ENCODE data around the gene GSG1L.
A peak's percentile ranks its signal among the peaks of the same experiment; 100 is the strongest.

The GSG1L gene

DNA sequence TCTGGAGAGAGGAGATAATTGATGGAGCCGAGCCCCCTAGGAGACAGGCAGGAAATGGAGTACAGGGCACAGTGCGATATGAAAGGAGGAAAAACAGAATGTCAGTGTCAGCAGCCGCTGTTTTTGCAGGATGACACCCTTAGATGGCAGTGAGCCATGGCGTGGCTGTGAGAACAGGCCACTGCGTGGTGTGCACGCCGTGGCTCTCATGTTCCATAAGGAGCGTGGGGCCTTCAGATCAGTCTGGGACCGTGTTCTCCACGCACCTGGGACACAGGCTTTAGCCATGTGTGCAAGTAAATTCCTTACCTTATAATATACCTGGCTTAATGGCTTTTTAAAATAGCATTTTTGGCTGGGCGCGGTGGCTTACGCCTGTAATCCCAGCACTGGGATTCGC is 315.6 kb downstream of the GSG1L start:
- H3K4me1 ChIP-seq (ENCODE audit: control insufficient read depth, insufficient read depth, low read depth, low read length): peaks cover 8% of the 10 kb centered on the region
- peaks cover 6% of the 10 kb centered on the region for H3K79me1 ChIP-seq (replicated peaks; ENCODE audit: low read length, poor library complexity, severe bottlenecking)
- H2BK5ac ChIP-seq (ENCODE audit: low read depth, low read length, poor library complexity, severe bottlenecking): peak overlapping the region; percentile 15
- no peak overlapping the region for H2BK15ac ChIP-seq (ENCODE audit: low read depth, poor library complexity, severe bottlenecking)
- peak overlapping the region in 1 of 2 experiments; percentile 29 for H2BK12ac ChIP-seq (ENCODE audit: low read length in 2 of 2)
- no peaks in the 10 kb centered on the region for H3K9me3 ChIP-seq (ENCODE audit: control insufficient read depth, low read length)
- no peak overlapping the region for H3K27ac ChIP-seq (ENCODE audit: low read length, poor library complexity, severe bottlenecking)
- no peak overlapping the region for H3K23ac ChIP-seq (ENCODE audit: low read length in 2 of 2)
- H2AFZ ChIP-seq (ENCODE audit: low read depth, low read length): no peak overlapping the region
- no peak overlapping the region for H3K4me3 ChIP-seq (ENCODE audit: insufficient read depth in 1 of 2, low read depth in 1 of 2, low read length in 2 of 2)
- peaks cover 10 to 21% of the 10 kb centered on the region in 2 experiments for H3K36me3 ChIP-seq (ENCODE audit: control insufficient read depth in 1 of 2, insufficient read depth in 2 of 2, low read depth in 1 of 2, low read length in 2 of 2)
- H2BK120ac ChIP-seq (ENCODE audit: low read depth, low read length): no peak overlapping the region
- no peak overlapping the region for H3K9ac ChIP-seq (ENCODE audit: low read length)
- H3K4ac ChIP-seq (ENCODE audit: low read depth in 1 of 2, low read length in 2 of 2): no peak overlapping the region
- H3K18ac ChIP-seq (ENCODE audit: low read depth in 1 of 2, low read length in 2 of 2): no peak overlapping the region
- no peaks in the 10 kb centered on the region for H3K27me3 ChIP-seq (ENCODE audit: control insufficient read depth in 1 of 2, insufficient read depth in 1 of 2, low read length in 2 of 2)
- H2AK5ac ChIP-seq (ENCODE audit: low read length, severe bottlenecking): no peak overlapping the region
- 94% methylated on average over 14 of the region's 14 CpGs for WGBS
- no peak overlapping the region for H4K91ac ChIP-seq (ENCODE audit: low read length)
- H4K8ac ChIP-seq (ENCODE audit: low read length): no peak overlapping the region
- DNase-seq: no peak
- no peak overlapping the region for H3K14ac ChIP-seq (ENCODE audit: low read length in 2 of 2)
- no peak overlapping the region for H3K4me2 ChIP-seq (ENCODE audit: low read length, poor library complexity, severe bottlenecking)

GRCh38 chr16:27746076-27746855 is 317.2 kb downstream of the GSG1L start:
- Histone ChIP-seq H2BK120ac (ENCODE audit: low read depth, low read length) (no peak overlapping the region), H3K4me2 (ENCODE audit: low read length, poor library complexity, severe bottlenecking) (no peak overlapping the region), H3K4me1 (ENCODE audit: control insufficient read depth, insufficient read depth, low read depth, low read length) (peaks cover 8% of the 10 kb centered on the region), H3K18ac (ENCODE audit: low read depth in 1 of 2, low read length in 2 of 2) (no peak overlapping the region), H2BK12ac (ENCODE audit: low read length in 2 of 2) (no peak overlapping the region), H3K9ac (ENCODE audit: low read length) (no peak overlapping the region), H3K27ac (ENCODE audit: low read length, poor library complexity, severe bottlenecking) (no peak overlapping the region), H2AFZ (ENCODE audit: low read depth, low read length) (no peak overlapping the region), H4K8ac (ENCODE audit: low read length) (no peak overlapping the region), H2BK15ac (ENCODE audit: low read depth, poor library complexity, severe bottlenecking) (no peak overlapping the region), H3K4me3 (ENCODE audit: insufficient read depth in 1 of 2, low read depth in 1 of 2, low read length in 2 of 2) (no peak overlapping the region), H3K79me1 (replicated peaks; ENCODE audit: low read length, poor library complexity, severe bottlenecking) (peaks cover 6% of the 10 kb centered on the region), H3K36me3 (ENCODE audit: control insufficient read depth in 1 of 2, insufficient read depth in 2 of 2, low read depth in 1 of 2, low read length in 2 of 2) (peaks cover 13 to 21% of the 10 kb centered on the region in 2 experiments), H3K23ac (ENCODE audit: low read length in 2 of 2) (no peak overlapping the region), H3K27me3 (ENCODE audit: control insufficient read depth in 1 of 2, insufficient read depth in 1 of 2, low read length in 2 of 2) (no peaks in the 10 kb centered on the region), H2BK5ac (ENCODE audit: low read depth, low read length, poor library complexity, severe bottlenecking) (no peak overlapping the region), H4K91ac (ENCODE audit: low read length) (no peak overlapping the region), H3K9me3 (ENCODE audit: control insufficient read depth, low read length) (no peaks in the 10 kb centered on the region), H3K14ac (ENCODE audit: low read length in 2 of 2) (no peak overlapping the region), H3K4ac (ENCODE audit: low read depth in 1 of 2, low read length in 2 of 2) (no peak overlapping the region), H2AK5ac (ENCODE audit: low read length, severe bottlenecking) (no peak overlapping the region)
- DNase-seq: no peak
- 95% methylated on average over 18 of the region's 18 CpGs for WGBS

DNA sequence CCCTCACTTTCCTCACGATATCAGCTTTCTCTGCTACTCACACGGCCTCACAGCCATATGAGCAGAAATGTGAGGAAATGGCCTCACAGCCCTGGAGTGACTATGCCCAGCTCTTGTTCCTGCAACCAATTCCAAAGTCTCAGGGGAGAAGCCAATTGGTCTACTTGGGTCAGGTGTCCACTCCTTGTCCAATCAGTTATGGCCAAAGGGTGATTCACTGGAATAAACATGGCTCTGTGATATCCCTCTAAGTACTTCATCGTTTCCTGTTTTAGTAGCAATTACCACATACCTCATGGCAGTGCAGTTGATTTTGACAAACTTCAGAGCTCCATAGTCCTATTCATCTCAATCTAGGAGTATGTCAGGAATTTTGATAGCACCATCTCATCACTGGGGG is 318.2 kb downstream of the GSG1L start:
- no peak overlapping the region for H4K8ac ChIP-seq (ENCODE audit: low read length)
- no peaks in the 10 kb centered on the region for H3K9me3 ChIP-seq (ENCODE audit: control insufficient read depth, low read length)
- H3K4ac ChIP-seq (ENCODE audit: low read depth in 1 of 2, low read length in 2 of 2): no peak overlapping the region
- H3K27ac ChIP-seq (ENCODE audit: low read length, poor library complexity, severe bottlenecking): no peak overlapping the region
- DNase-seq: peak; percentile 62
- no peak overlapping the region for H3K9ac ChIP-seq (ENCODE audit: low read length)
- peaks cover 6% of the 10 kb centered on the region for H3K79me1 ChIP-seq (replicated peaks; ENCODE audit: low read length, poor library complexity, severe bottlenecking)
- no peak overlapping the region for H3K18ac ChIP-seq (ENCODE audit: low read depth in 1 of 2, low read length in 2 of 2)
- peaks cover 18 to 21% of the 10 kb centered on the region in 2 experiments for H3K36me3 ChIP-seq (ENCODE audit: control insufficient read depth in 1 of 2, insufficient read depth in 2 of 2, low read depth in 1 of 2, low read length in 2 of 2)
- H3K4me2 ChIP-seq (ENCODE audit: low read length, poor library complexity, severe bottlenecking): no peak overlapping the region
- H3K4me3 ChIP-seq (ENCODE audit: insufficient read depth in 1 of 2, low read depth in 1 of 2, low read length in 2 of 2): no peak overlapping the region
- no peak overlapping the region for H3K14ac ChIP-seq (ENCODE audit: low read length in 2 of 2)
- H2BK5ac ChIP-seq (ENCODE audit: low read depth, low read length, poor library complexity, severe bottlenecking): no peak overlapping the region
- H2AFZ ChIP-seq (ENCODE audit: low read depth, low read length): no peak overlapping the region
- peaks cover 13% of the 10 kb centered on the region for H3K4me1 ChIP-seq (ENCODE audit: control insufficient read depth, insufficient read depth, low read depth, low read length)
- H3K27me3 ChIP-seq (ENCODE audit: control insufficient read depth in 1 of 2, insufficient read depth in 1 of 2, low read length in 2 of 2): no peaks in the 10 kb centered on the region
- H2AK5ac ChIP-seq (ENCODE audit: low read length, severe bottlenecking): no peak overlapping the region
- no peak overlapping the region for H2BK12ac ChIP-seq (ENCODE audit: low read length in 2 of 2)
- no peak overlapping the region for H2BK15ac ChIP-seq (ENCODE audit: low read depth, poor library complexity, severe bottlenecking)
- H2BK120ac ChIP-seq (ENCODE audit: low read depth, low read length): no peak overlapping the region
- H3K23ac ChIP-seq (ENCODE audit: low read length in 2 of 2): no peak overlapping the region
- WGBS: 76% methylated on average over 3 of the region's 3 CpGs
- H4K91ac ChIP-seq (ENCODE audit: low read length): no peak overlapping the region

DNA sequence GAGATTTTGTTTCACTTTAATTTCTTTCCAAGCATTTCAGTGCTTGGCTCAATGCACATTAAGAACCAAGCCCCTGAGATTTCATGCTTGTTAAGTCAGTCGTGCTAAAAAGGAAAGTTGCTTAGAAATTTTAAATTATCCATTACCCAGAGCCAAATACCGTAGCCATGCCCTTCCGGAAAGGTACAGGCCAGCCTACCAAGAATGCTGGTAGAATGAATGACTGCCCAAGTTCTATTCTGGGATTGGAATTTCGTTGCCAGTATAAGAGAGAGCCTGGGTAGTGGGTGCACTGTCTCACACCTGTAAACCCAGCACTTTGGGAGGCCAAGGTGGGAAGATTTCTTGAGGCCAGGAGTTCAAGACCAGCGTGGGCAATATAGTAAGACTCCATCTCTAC is 319.6 kb downstream of the GSG1L start:
- no peak overlapping the region for H4K8ac ChIP-seq (ENCODE audit: low read length)
- no peaks in the 10 kb centered on the region for H3K9me3 ChIP-seq (ENCODE audit: control insufficient read depth, low read length)
- peaks cover 9% of the 10 kb centered on the region for H3K4me1 ChIP-seq (ENCODE audit: control insufficient read depth, insufficient read depth, low read depth, low read length)
- H2BK5ac ChIP-seq (ENCODE audit: low read depth, low read length, poor library complexity, severe bottlenecking): no peak overlapping the region
- H3K79me1 ChIP-seq (replicated peaks; ENCODE audit: low read length, poor library complexity, severe bottlenecking): peaks cover 4% of the 10 kb centered on the region
- H2AFZ ChIP-seq (ENCODE audit: low read depth, low read length): no peak overlapping the region
- no peak overlapping the region for H3K18ac ChIP-seq (ENCODE audit: low read depth in 1 of 2, low read length in 2 of 2)
- no peak overlapping the region for H2BK120ac ChIP-seq (ENCODE audit: low read depth, low read length)
- H2BK15ac ChIP-seq (ENCODE audit: low read depth, poor library complexity, severe bottlenecking): no peak overlapping the region
- 89% methylated on average over 4 of the region's 5 CpGs for WGBS
- no peak overlapping the region for H3K4ac ChIP-seq (ENCODE audit: low read depth in 1 of 2, low read length in 2 of 2)
- H2AK5ac ChIP-seq (ENCODE audit: low read length, severe bottlenecking): no peak overlapping the region
- no peak for DNase-seq
- no peak overlapping the region for H3K23ac ChIP-seq (ENCODE audit: low read length in 2 of 2)
- no peak overlapping the region for H3K14ac ChIP-seq (ENCODE audit: low read length in 2 of 2)
- H3K4me3 ChIP-seq (ENCODE audit: insufficient read depth in 1 of 2, low read depth in 1 of 2, low read length in 2 of 2): no peak overlapping the region
- H3K27me3 ChIP-seq (ENCODE audit: control insufficient read depth in 1 of 2, insufficient read depth in 1 of 2, low read length in 2 of 2): no peaks in the 10 kb centered on the region
- H3K9ac ChIP-seq (ENCODE audit: low read length): no peak overlapping the region
- H2BK12ac ChIP-seq (ENCODE audit: low read length in 2 of 2): no peak overlapping the region
- no peak overlapping the region for H3K4me2 ChIP-seq (ENCODE audit: low read length, poor library complexity, severe bottlenecking)
- peaks cover 11 to 23% of the 10 kb centered on the region in 2 experiments for H3K36me3 ChIP-seq (ENCODE audit: control insufficient read depth in 1 of 2, insufficient read depth in 2 of 2, low read depth in 1 of 2, low read length in 2 of 2)
- no peak overlapping the region for H4K91ac ChIP-seq (ENCODE audit: low read length)
- H3K27ac ChIP-seq (ENCODE audit: low read length, poor library complexity, severe bottlenecking): no peak overlapping the region
